Activated CD8-positive, alpha-beta memory T cell treated with anti-CD3 and anti-CD28 coated beads for 24 hours (primary cell): ENCODE measurements around the gene PIP4K2A.

ENCODE experiments used
- DNase-seq: peaks from one replicate; pipeline ENCODE4 v3.0.0-alpha.2; 2020

Gene PIP4K2A

DNA sequence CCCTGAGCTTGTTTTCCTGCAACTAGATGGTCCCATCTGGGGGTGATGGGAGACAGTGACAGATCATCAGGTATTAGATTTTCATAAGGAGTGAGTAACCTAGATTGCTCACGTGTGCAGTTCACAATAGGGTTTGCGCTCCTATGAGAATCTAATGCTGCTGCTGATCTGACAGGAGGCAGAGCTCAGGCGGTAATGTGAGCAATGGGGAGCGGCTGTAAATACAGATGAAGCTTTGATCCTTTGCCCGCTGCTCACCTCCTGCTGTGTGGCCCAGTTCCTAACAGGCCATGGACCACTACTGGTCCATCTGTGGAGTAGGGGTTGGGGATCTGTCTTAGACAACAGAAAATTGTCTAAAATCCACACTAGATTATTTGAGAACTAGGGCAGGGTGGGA lies 22.3 kb downstream of the PIP4K2A start:
- peak; percentile 44 for DNase-seq

DNA sequence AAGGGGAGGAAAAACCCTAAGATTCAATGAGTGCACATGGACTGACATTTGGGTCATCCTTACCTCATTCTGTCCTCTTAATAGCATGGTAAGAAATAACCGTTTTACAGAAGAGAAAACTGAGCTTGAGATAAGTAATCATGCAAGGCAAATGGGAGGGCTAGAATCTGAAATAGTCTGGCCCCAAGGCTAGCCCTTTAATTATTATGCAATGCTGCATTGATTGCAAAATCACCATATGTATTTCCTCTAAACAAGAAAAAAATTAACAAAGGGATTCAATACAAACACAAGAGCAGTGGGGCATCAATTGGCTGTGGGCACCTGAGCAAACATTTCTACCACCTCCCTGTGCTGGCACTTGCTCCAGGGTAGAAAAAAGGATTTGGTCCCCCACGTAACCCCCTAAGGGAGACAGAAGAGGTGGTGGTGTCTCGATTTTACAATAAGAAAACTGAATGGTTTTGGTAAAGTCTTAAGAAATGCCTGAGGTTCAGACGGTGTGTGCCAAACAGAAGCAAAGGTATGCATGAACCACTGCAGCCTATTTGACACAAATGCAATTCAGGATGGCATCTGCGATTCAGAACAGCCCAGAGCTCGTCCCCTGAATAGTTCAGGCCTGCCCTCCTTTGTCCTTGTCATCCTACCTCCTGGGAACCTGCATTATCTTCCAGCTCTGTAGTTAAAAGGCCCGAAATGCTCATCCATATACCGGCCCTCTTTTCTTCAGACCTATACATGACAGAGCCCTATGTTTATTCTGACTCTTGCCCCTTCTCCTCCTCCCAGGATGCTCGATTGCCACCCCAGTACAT lies 23.6 kb downstream of the PIP4K2A start:
- DNase-seq = no peak

DNA sequence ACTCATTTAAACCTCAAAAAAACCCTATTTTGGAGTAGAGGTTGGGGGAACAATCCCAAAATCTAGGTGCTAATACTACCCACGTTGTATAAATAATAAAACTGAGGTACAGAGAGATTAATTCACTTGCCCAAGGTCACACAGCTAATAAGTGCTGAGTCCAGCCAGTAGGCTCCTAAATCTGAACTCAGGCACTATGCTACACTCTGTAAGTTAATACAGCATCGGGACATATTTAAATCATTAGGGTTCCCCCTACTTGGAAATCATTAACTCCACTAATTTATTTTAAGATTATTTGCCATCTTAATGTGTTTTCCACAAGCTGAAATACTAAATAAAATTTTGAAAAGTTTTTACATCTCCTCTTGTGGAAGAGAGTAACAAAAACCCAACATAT lies 24.2 kb downstream of the PIP4K2A start:
- no peak for DNase-seq

DNA sequence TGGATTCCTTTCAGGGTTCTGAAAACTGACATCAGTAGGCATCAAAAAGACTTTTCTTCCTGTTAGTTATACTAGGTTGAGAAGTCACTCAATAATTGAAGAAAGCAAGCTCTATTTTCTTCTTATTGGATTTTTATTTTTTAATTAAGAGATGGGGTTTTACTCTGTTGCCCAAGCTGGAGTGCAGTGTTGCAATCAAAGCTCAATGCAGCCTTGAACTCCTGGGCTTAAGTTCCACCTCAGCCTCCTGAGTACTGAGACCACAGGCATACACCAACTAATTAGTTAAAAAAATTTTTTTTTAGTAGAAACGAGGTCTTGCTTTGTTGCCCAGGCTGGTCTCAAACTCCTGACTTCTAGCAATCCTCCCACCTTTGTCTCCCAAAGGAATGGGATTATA lies 28.0 kb downstream of the PIP4K2A start:
- no peak for DNase-seq

DNA sequence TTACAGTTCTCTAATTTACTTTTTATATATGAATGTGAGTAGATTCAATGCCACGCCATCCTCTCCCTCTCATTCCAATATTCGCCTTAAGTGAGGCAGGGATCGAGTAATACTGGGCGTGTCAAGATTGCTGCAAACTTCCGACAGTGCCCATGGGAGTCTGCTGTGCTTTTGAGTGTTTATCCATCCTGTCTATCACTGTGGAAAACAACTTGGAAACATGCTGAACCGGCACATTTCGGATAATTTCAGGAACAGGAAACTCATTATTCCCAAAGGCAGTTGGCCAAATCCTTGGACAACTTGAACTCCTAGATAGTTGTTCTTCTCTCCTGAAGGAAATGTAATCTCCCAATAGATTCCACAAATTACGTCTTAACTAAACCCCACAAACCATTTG lies 28.5 kb downstream of the PIP4K2A start:
- no peak for DNase-seq

DNA sequence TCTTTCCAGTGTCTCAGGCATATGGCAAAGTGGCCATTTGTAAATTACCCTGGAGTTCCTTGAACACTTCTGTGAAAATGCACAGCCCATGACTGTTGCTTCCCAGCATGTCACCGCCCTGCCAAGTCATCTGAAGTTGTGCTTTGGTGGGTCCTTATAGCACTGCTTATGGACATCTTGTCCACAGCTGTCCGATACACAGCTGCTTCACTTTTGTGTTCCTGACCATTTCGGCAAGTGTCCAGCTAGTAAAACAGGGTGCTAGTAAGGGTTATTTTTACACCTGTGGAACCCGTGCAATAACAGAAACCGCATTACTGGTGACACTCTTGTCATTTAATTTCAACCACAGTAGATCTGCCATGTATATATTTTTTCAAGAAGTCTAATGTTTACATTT lies 29.7 kb downstream of the PIP4K2A start:
- DNase-seq = peak; percentile 55

DNA sequence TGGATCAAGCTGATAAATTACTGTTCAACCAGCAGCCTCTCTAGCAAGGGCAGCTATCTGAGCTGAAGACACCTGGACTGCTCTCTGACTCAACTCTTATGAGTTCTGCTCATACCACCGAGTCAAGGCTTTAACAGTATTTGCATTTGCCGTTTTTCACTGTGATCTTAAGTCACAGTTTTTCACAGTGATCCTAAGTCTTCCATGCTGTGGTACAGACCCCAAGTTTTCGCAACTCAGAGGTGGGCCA lies 31.3 kb downstream of the PIP4K2A start:
- no peak for DNase-seq

DNA sequence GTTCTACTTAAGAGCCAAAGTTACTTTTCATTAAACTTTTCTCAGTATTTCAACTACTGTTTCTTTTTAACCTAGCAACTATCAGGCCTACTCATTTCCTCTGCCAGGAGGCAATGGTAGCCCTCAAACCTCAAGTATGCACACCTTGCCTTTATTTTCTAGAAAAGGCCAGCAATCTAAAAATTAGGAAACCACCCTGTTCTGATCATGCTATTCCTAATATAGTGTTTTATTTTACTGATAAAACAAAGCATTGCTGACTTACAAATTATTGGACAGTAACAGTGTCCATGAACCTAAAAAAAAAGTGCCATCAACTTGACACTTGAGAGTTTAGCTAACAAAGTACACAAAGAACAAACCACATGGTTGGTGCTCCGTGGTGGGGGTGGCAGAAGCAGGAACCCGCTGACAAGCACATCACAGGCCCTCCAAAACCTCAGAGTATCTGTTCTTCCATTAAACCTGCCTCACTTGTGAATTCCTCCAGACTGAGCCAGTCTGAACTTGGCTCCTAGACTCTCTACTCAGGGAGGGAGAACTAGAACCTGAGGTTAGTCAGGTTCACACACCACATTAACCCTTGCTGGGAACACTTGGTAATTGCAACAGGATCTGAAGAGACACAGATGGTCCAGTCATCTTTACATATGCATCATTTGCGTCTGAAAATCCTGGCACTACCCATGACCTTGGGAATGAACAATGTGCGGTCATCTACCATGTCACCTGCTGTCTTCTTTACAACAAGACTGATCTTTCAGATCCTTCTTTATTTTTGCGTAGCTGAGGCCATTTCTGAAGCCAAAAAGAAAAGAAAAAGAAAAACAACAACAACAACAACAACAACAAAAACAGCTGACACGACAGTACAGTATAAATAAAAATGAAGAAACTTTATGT lies 31.9 kb downstream of the PIP4K2A start:
- peak; percentile 70 for DNase-seq

DNA sequence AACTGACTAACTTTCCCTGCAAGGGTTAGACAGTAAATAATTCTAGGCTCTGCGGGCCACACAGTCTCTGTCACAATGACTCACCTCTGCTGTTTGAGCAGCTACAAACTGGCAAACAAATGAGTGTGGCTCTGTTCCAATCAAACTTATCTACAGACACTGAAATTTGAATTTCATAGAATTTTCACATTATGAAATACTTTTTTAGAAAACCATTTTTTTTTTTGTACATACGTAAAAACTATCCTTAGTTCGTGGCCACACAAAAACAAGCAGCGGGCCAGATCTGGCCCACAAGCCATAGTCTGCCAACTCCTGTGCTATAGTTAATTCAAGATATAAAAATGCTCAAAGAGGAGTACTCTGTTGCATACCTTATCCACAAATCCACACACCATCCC lies 32.6 kb downstream of the PIP4K2A start:
- DNase-seq = peak; percentile 62

DNA sequence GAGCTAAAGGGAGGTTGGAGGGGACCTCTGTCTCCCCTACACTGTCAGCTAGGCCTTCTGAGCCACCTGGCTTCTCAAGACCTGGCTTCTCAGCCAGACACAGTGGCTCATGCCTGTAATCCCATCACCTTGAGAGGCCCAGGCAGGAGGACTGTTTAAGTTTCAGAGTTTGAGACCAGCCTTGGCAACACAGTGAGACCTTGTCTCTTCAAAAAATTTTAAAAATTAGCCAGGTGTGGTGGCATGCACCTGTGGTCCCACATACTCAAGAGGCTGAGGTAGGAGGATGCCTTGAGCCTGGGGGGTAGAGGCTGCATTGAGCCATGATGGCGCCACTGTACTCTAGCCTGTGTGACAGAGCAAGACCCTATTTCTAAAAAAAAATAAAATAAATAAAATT lies 33.1 kb downstream of the PIP4K2A start:
- peak; percentile 57 for DNase-seq

DNA sequence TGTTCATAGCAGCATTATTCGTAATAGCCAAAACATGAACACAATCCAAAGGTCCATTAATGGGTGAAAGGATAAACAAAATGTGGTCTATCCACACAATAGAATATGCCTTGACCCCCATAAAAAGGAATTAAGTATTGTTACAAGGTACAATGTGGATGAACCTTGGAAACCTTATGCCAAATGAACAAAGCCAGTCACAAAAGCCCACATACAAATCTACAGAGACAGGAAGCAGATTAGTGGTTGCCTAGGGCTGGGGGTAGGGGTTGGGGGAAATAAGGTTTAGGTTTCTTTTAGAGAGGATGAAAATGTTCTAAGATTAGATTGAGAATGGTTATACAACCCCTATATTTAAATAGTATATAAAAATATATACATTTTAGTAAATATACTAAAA lies 34.8 kb downstream of the PIP4K2A start:
- DNase-seq = no peak

DNA sequence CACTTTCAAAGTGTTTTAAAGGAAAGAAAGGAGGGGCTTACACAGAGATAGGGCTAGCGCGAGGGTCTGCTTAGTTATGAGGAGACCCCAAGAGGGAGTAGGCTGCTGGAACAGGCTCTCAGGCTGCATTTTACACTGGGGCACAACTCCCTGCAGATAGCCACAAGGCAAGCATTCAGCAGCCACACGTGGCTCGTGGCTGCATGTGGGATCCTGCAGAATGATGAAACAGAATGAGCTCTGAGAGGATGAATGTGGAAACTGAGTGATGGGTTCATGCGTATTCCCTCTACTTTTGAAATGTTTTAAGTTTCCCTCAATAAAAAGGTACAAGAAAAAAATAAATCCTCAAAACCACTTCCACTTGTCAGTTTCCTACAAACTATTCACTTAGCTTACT lies 37.0 kb downstream of the PIP4K2A start:
- peak; percentile 63 for DNase-seq

DNA sequence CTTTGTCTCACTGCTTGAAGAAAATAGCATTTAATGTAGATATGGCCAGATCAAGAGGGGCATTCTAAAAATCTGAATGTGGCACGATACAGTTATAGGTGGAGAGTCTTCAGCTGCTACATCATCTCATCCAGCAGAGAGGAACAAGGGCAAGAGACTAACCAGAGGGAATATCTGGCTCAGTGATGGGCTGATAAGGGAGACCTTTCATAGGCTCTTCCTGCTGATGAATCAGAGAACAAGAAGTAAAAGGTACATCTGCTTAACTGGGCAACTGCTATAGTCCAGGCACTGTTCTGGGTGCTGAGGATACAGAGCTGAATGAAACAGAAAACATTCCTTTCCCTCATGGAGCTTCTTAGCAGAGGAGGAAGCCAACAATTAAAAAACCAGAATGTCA lies 37.9 kb downstream of the PIP4K2A start:
- peak; percentile 54 for DNase-seq

DNA sequence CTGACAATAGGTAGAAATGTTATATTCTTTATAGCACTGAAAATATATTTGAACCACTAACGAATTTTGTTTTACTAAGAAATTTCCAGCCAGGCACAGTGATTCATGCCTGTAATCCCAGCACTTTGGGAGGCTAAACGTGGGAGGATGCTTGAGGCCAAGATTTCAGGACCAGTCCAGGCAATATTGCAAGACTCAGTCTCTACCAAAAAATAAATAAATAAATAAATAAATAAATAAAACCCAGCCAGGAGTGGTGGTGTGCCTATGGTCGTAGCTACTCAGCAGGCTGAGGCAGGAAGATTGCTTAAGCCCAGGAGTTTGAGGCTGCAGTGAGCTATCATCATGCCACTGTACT lies 39.8 kb downstream of the PIP4K2A start:
- DNase-seq = no peak

DNA sequence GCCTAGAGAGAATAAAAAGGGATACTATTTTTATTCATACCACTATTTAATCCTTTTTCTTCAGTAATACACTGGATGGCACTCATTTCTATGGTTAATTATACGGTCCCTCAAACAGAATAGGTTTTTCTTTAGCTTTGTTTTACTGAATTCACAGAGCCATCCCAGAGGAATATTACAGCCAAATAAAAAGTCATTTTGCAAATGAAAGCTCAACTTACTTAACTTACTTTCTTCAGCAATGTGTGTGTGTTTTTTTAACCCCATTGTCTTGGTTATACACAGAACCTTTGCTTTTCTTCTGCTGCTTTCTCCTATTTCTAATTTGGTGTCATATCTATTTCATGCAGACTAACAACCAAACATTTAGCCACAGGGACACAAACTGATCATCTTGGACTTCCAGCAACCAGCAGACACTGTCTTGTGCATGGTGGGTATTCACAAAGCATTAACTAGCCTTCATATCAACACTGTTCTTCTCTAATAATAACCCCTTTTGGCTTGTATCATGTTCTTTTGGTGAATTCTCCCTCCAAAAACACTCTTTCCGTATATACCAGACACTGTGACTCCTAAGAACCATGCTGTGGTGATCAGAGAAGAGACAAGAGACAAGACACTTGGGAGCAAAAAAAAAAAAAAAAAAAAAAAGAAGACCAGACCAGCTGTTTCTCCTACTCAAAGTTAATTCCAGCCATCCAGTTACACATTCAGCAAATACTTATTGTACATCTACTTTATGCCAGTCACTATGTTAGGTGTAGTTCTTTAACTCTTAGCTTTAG lies 40.4 kb downstream of the PIP4K2A start:
- no peak for DNase-seq

DNA sequence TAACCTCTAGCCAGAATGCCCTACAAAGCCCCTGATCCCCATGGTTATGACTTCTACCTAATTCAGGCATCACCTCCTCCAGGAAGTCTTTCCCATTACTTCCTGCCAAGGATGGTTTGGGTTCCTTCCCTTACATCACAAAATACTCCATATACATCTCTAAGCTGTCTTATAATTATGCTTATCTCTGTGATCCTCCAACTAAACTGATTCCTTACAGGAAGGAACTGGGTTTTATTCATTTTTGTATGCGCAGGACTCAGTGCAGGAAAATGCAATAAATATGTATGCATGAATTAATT lies 41.3 kb downstream of the PIP4K2A start:
- no peak for DNase-seq

DNA sequence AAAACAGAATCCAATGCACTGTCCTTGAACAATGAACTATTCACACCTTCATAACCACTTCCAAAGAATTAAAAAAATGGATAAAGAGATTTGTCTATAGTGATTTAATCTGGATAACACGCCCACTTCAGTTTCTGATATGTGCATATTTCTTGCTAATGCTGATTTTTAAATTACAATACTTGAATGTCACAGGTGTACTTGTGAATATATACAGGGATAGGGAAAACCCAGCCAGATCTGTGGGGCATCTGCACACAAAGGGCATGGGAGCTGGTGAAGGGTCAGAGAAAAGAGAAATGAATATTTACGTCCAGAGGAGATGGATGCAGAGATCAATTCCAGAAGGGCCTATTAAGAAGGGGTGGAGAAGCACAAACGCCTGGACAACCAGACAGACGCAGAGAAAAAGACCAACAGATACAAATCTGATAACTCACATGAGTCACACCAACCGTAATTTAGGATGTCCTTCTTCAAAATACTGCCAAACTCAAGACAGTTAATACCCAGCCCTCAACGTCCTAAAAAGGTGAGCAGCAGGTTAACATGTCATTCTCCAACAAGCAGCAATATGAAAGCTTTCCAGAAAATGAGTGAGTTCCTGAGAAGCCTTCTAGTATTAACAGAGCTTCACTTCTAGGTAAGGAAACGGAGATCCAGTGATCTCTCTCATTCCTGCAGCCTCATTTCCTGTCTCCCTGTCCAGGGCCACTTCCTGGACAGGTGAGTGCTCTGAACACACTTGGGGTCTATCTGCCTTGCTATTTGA lies 41.9 kb downstream of the PIP4K2A start:
- DNase-seq = no peak

DNA sequence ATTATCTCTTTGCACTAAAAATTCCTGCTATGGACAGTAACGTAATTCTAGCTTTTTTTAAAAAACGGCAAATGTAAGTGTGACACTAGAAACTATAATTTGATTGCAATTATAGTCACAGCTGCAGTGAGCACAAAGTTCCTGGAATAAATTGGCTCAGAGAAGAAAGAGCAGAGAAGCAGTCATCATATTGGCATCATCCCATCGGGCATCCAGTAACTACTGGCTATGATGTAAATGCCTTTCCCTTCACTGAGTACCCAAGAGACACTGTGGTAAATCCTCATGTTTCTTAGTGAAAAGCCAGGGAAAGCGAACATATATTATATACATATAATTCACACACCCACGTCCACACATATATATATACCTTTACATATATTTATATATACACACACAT lies 43.6 kb downstream of the PIP4K2A start:
- DNase-seq = no peak

DNA sequence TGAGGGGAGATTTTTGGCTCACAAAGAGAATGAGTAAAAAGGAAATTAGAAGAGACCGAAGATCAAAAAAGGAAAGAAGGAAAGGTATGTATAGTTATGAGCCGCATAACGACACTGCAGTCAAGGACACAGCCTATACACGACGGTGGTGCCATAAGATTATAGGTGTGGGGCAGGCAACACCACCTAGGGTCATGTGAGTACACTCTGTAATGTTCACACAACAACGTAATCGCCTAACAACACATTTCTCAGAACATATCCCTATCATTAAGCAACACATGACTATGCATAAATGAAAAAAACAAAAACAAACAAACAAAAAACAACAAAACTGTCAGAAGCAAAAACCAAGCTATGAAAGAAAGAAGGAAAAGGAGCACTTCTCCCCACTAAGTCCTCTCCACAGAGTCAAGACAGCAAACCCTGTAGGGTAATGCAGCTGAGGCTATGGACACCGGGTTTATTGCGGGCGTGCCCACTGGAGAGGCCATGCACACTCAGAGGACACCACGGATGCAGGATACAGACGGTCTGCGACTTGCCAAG lies 45.1 kb downstream of the PIP4K2A start:
- peak; percentile 38 for DNase-seq

DNA sequence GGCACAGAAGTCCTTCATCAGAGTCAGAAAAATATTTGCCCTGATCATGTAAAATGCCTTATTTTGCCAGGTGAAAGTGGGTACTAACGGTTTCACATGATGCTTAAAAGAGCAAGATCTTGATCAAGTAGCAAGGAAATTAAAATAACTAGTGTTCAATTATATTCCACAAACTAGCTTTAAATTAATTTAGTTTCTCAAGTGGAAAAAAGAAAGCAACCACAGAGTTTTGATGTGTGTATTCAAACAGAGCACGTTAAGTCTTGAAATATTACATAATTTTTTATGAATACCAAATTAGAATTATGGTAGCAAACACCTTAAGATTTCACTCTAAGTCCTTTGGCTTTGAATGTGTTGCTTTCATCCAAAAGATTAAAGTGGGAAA lies 47.3 kb downstream of the PIP4K2A start:
- DNase-seq = no peak

DNA sequence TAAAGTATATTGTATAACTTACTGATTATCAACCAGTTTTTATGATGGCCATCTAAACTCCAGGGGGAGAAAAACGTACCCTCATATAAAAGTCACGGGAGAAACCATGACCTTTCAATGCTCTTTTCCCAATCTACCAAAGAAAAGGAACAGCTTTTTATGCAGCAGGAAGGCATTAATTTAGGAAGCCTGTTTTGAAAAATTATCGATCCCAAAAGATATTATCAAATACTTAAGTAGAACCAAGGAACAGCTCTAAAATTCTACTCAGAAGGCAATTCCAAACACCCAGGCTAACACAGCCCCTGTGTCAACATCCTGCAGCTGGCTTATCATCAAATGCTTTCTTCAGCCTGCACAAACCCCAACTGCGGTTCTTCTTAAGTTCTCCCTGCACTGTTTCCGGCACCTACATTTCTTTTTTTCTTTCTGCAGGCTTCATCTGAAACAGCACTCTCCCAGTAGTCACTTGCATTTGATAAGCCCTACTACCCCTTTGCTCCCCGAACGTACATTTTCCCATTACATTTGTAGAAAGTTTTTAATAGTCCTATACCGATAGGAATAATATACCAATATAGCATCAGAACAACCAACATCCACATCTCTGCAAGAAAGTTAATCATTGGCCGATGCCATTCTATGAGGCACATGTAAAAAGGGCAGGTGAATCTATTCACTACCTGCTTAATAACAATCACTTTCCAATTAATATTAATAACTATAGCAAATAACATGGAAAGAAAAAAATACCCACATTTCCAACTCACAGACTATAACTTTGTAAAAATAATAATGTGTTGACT lies 47.9 kb downstream of the PIP4K2A start:
- no peak for DNase-seq

DNA sequence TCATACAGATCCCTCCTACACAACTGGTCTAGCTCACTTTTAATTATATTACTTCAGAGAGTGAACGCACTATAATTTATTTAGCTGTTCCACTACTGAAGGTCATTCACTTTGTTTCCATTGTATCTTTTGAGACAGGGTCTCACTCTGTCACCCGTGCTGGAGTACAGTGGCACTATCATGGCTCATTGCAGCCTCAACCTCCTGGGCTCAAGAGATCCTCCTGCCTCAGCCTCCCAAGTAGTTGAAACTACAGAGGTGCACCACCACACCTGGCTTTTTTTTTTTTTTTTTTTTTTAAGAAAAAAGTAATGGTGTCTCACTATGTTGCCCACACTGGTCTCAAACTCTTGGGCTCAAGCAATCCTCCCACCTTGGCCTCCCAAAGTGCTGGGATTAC lies 49.0 kb downstream of the PIP4K2A start:
- DNase-seq = no peak
